Naive thymus-derived CD8-positive, alpha-beta T cell (primary cell): Measurements from ENCODE around the gene DGKG. TPM values are rescaled to one million over a fixed set of nuclear protein-coding genes. Genes with fewer than 3 reads are reported as not detected.

Source experiments
- ATAC-seq, 2 donors: fragments of 150-1000 bp; cut with Tn5 transposase in 1 of 2; sonication (Bioruptor Pico), chemical (Tn5 transposase) in 1 of 2; 1 replicate in 1 of 2; 2 replicates in 1 of 2; pipeline ENCODE4 v1.10.0; 2021; ENCODE audit warnings: mild to moderate bottlenecking in 2 of 2, moderate library complexity in 2 of 2
- POLR2A ChIA-PET: fragments of 350-600 bp; sonication (Branson Sonifier 250); formaldehyde crosslinking; loops from one replicate; lab custom pipeline; 2021; ENCODE audit warnings: antibody characterized with exemption; lab: Charles Lee
- DNase-seq, 10 donors: peaks; one replicate each; pipeline versions ENCODE4 v3.0.0 to v3.0.0-alpha.2; 2020 to 2022
- H3K27ac Mint-ChIP-seq, 10 donors: one replicate each; pipeline ENCODE4 v1.8.0; 2020 to 2022; ENCODE audit warnings: mild to moderate bottlenecking in 10 of 10, mixed read lengths in 10 of 10, moderate library complexity in 4 of 10, inconsistent platforms in 1 of 10
- H3K27me3 Mint-ChIP-seq, 5 donors: one replicate each; pipeline ENCODE4 v1.8.0; 2021 to 2022; ENCODE audit warnings: mixed read lengths in 5 of 5
- H3K36me3 Mint-ChIP-seq, 3 donors: one replicate each; pipeline ENCODE4 v1.8.0; 2020 to 2022; ENCODE audit warnings: mixed read lengths in 3 of 3, mild to moderate bottlenecking in 2 of 3, inconsistent platforms in 1 of 3
- H3K4me1 Mint-ChIP-seq, 4 donors: one replicate each; pipeline ENCODE4 v1.8.0; 2021 to 2022; ENCODE audit warnings: mixed read lengths in 4 of 4
- H3K4me3 Mint-ChIP-seq, 10 donors: one replicate each; pipeline ENCODE4 v1.8.0; 2020 to 2022; ENCODE audit warnings: mild to moderate bottlenecking in 10 of 10, mixed read lengths in 10 of 10, moderate library complexity in 6 of 10, inconsistent platforms in 1 of 10
- H3K9me3 Mint-ChIP-seq, 9 donors: one replicate each; pipeline ENCODE4 v1.8.0; 2020 to 2022; ENCODE audit warnings: mixed read lengths in 9 of 9, mild to moderate bottlenecking in 3 of 9, inconsistent platforms in 1 of 9, moderate library complexity in 1 of 9
- polyA plus RNA-seq, 3 donors: library from polyadenylated mRNA; unstranded; fragments of 300-500 nt; fragmentation: Illumina TruSeq; gene quantifications; one replicate each; pipeline ENCODE4 v1.2.3, GENCODE V29; 2021
- total RNA-seq, 8 experiments: library from RNA in 2 of 8; stranded (reverse) in 2 of 8; gene quantifications; one replicate each; pipeline ENCODE4 v1.2.3 and lab custom pipeline; 2021 to 2026

DGKG gene
- total and polyA plus RNA-seq, 5 experiments from 2014 or later = 0.11 to 1.5 TPM; not detected in 3

DNA sequence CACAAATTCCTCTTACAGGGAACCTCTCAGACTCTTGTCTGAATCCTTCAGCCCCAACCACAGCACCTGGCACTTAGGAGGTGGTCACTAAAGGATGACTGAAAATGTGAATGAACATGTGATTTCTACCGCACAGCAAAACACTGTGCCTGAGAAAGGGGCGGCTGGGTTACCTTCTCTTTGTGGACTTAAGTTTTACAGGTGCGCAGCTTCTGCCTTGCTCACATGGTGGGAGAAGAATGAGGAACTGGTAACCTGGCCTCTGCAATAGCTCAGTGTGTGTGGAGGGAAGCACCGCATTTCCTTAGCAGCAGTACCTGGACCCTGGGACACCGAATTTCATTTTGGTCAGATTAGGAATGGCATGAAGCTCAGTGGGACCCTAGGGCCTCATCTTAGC, 243.3 kb downstream of the DGKG start:
- Mint-ChIP-seq H3K27me3 (peaks cover 40 to 89% (median 67%) of the 10 kb centered on the region in 5 donors), H3K36me3 (no peaks in the 10 kb centered on the region), H3K9me3 (no peaks in the 10 kb centered on the region), H3K4me1 (no peaks in the 10 kb centered on the region), H3K4me3 (no peak overlapping the region), H3K27ac (no peak overlapping the region)
- POLR2A ChIA-PET = no interaction called here
- DNase-seq = no peak
- no peak for ATAC-seq

DNA sequence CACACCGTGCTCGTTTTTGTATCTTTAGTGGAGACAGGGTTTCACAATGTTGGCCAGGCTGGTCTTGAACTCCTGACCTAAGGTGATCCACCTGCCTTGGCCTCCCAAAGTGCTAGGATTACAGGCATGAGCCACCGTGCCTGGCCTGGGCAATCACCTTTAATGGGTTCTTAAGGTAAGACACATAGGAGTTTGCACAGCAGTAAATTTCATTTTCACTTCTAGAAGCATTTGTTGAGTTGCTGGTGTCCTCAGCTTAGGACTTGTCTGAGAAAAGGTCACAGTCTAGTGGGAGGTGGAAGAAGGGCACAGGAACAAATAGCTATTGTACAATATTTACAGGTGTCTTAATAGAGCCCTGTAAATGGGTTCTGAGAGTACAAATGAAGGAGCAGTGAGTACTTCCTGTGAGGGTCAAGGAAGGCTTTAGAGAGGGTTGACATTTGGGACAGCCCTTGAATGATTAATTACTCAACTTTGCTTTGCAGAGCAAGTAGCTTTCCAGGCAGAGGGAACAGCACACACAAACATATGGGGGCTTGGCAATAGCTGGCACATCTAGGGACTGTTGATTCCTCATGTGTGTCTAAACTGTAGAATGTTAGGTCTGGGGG, 244.4 kb downstream of the DGKG start:
- Mint-ChIP-seq H3K27ac (peak overlapping the region in 1 of 10 donors; percentile 45), H3K9me3 (no peaks in the 10 kb centered on the region), H3K4me1 (no peaks in the 10 kb centered on the region), H3K4me3 (no peak overlapping the region), H3K36me3 (no peaks in the 10 kb centered on the region), H3K27me3 (peaks cover 39 to 91% (median 68%) of the 10 kb centered on the region in 5 donors)
- POLR2A ChIA-PET = no interaction called here
- ATAC-seq = no peak
- DNase-seq = no peak

GRCh38 chr3:186115239-186115996, 246.6 kb downstream of the DGKG start:
- POLR2A ChIA-PET = no interaction called here
- peak overlapping the region in 1 of 10 donors; percentile 16 for H3K4me3 Mint-ChIP-seq
- peaks cover 6 to 9% (median 8%) of the 10 kb centered on the region in 4 donors for H3K4me1 Mint-ChIP-seq
- ATAC-seq = no peak
- no peaks in the 10 kb centered on the region for H3K9me3 Mint-ChIP-seq
- no peak overlapping the region for H3K27ac Mint-ChIP-seq
- DNase-seq = no peak
- no peaks in the 10 kb centered on the region for H3K36me3 Mint-ChIP-seq
- H3K27me3 Mint-ChIP-seq = peaks cover 55 to 98% (median 81%) of the 10 kb centered on the region in 5 donors

GRCh38 chr3:186110975-186111974, 250.8 kb downstream of the DGKG start:
- POLR2A ChIA-PET = no interaction called here
- Mint-ChIP-seq H3K4me3 (peak overlapping the region in 9 of 10 donors; percentile 40 to 96 (median 71)), H3K27ac (peak overlapping the region in 2 of 10 donors; percentile 19 to 23), H3K36me3 (peaks cover 0 to 4% (median 0%) of the 10 kb centered on the region in 3 donors), H3K4me1 (peaks cover 25 to 42% (median 33%) of the 10 kb centered on the region in 4 donors), H3K27me3 (peaks cover 52 to 99% (median 77%) of the 10 kb centered on the region in 5 donors), H3K9me3 (no peaks in the 10 kb centered on the region)
- no peak for DNase-seq
- ATAC-seq = no peak

DNA sequence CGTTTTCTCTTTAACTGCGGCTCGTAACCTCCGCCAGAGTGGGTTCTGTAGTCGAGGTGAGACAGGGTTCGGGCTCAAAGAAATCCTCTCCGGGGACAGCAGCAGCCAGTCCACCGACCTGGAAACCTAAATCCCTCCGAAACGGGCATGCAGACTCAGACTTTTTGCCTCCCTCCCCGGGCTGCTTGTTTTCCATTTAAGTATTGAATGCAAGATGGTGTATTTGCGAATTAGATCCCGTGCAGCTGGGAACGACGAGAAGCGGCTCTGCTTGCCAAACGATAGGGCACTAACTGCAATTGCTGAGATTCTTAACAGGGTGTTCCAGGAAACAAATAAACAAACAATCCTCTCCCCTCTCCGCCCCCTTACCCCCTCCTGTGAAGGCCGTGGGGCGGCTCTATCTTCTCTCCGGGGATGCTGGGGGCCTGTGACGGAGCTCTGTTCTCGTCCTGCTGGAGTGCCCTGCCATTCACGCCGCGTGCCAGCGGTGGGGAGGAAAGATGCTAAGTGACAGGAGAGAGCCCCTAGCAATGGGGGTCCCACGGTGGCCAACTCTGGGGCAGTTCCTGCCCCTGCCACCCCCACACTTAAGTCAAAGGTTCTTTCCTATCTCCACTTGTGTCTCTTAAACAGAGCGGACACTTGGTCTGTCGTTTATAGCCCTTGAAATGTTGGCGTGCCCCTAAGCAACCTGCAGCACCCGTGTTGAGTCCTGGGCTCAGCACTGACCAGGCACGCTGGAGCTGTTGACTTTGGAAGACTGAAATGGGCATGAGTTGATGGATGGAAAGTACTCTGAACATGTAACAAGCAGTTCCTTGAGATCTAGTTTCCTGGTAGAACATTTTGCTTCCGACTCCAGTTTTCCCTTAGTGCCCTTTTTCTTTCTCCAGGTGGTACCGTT, 251.9 kb downstream of the DGKG start:
- POLR2A ChIA-PET = no interaction called here
- peaks cover 50 to 99% (median 78%) of the 10 kb centered on the region in 5 donors for H3K27me3 Mint-ChIP-seq
- H3K4me3 Mint-ChIP-seq = peak overlapping the region; percentile 88 to 99 (median 94)
- DNase-seq (peak in 2 of 10 donors; percentile 17 to 20), ATAC-seq (no peak)
- no peaks in the 10 kb centered on the region for H3K9me3 Mint-ChIP-seq
- H3K36me3 Mint-ChIP-seq = peaks cover 0 to 4% (median 0%) of the 10 kb centered on the region in 3 donors
- H3K27ac Mint-ChIP-seq = peak overlapping the region in 1 of 10 donors; percentile 70
- peaks cover 25 to 42% (median 33%) of the 10 kb centered on the region in 4 donors for H3K4me1 Mint-ChIP-seq

DNA sequence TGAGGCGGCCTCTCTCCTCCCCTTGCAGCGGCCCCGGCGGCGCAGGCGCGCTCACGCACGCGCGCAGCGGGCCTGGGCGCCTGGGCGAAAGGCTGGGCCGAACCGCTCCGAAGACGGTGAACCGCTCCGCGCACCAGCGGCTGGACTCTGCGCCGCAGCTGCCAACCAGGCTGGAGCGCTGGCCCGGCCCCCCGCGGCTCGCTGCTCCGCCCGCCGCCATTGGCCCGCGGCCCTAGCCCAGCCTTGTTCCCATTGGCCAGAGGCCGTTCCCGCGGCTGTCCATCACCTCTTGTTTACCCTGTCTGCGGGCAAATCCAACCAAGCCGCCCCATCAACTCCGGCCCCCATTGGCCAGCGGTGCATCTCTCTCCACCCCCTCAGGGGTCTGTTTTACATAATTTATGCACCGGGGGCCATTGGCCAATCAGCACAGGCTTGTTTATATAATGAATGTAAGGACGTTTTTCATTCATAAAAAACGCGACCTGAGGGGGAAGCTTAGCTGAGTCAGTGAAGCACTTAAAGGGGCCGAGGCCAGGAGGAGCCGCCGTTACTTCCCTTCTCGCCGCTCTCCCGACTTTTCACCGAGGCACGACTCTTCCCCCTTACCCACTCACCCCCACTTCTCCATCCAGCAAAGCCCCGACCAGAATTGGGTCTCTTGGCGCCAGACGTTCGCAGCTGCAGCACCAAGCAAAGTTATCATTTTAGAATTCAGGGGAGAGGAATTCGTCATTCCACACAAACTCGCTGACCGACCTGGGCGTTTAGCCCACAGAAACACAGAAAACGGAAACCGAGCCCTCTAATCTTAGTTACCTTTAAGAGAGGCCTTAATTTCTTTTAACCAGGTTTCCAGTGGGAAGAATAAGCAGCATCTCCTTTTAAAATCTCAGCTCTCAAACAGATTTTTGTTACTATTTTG, 252.8 kb downstream of the DGKG start, which contains the start of gene ETV5:
TSS of gene ETV5 (minus strand) at position 149 of the 925 bp plus-strand sequence. CDS start 3,221 bp downstream, outside the sequence.
- Mint-ChIP-seq H3K4me3 (peak within 1 kb of the TSS; percentile 88 to 99 (median 94)), H3K27ac (peak within 1 kb of the TSS in 7 of 10 donors; percentile 22 to 87 (median 75)), H3K4me1 (peaks cover 25 to 42% (median 33%) of the 10 kb centered on the region in 4 donors), H3K9me3 (no peaks in the 10 kb centered on the region), H3K36me3 (peaks cover 0 to 4% (median 0%) of the 10 kb centered on the region in 3 donors), H3K27me3 (peaks cover 44 to 93% (median 77%) of the 10 kb centered on the region in 5 donors)
- ATAC-seq (peak; percentile 89 to 92), DNase-seq (peak; percentile 73 to 89 (median 84))
- POLR2A ChIA-PET = no interaction called here

- POLR2A ChIA-PET = interaction anchor here (0.9 kb wide), 1 partner anchor 76 kb away, joined by 6 read pairs; no protein-coding TSS in a partner anchor
- Mint-ChIP-seq H3K27ac (peak overlapping the region in 2 of 10 donors; percentile 57 to 76), H3K27me3 (peaks cover 46 to 92% (median 74%) of the 10 kb centered on the region in 5 donors), H3K36me3 (peaks cover 0 to 4% (median 0%) of the 10 kb centered on the region in 3 donors), H3K4me3 (peak overlapping the region; percentile 82 to 99 (median 92)), H3K9me3 (no peaks in the 10 kb centered on the region), H3K4me1 (peaks cover 25 to 42% (median 33%) of the 10 kb centered on the region in 4 donors)
- DNase-seq (peak in 7 of 10 donors; percentile 1 to 27 (median 20)), ATAC-seq (no peak)
Observed at GRCh38 chr3:186108106-186108940, 253.7 kb downstream of the DGKG start.

DNA sequence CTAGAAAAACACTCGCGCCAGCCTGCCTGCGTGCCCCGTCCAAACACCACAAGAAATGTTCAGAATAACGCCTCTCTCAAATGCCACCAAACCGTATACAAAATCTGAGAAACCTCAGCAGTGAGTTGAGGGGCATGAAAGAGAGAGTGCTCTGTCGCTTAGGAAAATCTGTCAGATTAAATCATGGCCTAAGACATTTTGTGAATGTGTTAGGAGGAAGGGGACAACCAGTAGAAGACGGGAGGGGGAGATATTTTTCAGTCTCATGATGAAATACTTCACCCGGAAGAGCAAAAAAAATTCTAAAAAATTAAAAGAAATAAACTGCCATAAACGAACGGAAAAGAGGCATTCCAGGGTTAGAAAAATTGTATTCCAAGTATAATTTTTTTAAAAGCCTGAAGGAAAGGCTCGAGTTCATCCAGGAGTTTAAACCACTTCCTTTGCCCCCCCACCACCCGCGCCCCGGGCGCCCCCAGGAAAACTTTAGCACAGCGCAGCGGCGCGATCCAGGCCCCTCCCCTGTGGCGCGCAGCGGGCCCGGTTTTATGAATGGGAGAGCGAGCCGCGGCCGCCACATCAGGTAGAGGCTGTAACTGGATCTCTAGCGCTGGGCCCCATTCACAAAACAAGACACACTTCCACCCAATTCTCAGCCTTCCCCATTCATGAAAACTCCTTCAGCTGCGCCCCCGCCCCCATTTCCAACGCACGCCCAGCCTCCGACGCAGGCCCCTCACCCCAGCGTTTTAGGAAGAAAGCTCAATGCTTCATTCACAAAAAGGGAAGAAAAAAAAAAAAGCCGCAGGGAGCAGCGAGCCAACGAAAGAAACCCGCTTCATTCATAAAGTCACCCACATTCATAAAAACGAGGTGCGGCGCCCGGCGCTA, 254.6 kb downstream of the DGKG start:
- H3K27ac Mint-ChIP-seq = peak overlapping the region in 3 of 10 donors; percentile 26 to 76 (median 57)
- POLR2A ChIA-PET = interaction anchor here (0.9 kb wide), 1 partner anchor 77 kb away, joined by 6 read pairs; no protein-coding TSS in a partner anchor
- peak overlapping the region; percentile 82 to 99 (median 88) for H3K4me3 Mint-ChIP-seq
- no peaks in the 10 kb centered on the region for H3K9me3 Mint-ChIP-seq
- peaks cover 0 to 4% (median 0%) of the 10 kb centered on the region in 3 donors for H3K36me3 Mint-ChIP-seq
- DNase-seq (peak; percentile 8 to 65 (median 41)), ATAC-seq (peak; percentile 19 to 36)
- H3K27me3 Mint-ChIP-seq = peaks cover 50 to 83% (median 71%) of the 10 kb centered on the region in 5 donors
- H3K4me1 Mint-ChIP-seq = peaks cover 25 to 42% (median 33%) of the 10 kb centered on the region in 4 donors

DNA sequence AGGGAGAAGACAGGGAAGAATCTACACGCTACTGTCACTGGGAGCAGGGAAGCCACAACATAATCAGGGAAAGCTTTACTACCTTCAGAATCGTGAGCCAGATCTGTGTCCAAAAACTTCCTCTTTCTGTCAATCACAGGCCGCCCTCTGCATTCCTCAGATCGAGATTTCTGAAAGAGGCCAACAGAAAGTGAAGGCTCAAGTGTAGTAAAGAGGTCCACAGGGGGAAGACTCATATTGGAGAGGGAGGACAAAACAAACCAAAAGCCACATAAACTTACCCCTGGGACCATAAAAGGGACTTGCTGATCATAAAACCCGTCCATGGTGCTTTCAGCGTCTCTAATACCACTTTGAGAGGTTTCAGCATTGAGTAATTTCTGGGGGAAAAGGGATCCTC, 256.5 kb downstream of the DGKG start:
- H3K4me1 Mint-ChIP-seq = peaks cover 19 to 35% (median 27%) of the 10 kb centered on the region in 4 donors
- peaks cover 35 to 73% (median 51%) of the 10 kb centered on the region in 5 donors for H3K27me3 Mint-ChIP-seq
- peaks cover 0 to 4% (median 0%) of the 10 kb centered on the region in 3 donors for H3K36me3 Mint-ChIP-seq
- no peak overlapping the region for H3K4me3 Mint-ChIP-seq
- no peak overlapping the region for H3K27ac Mint-ChIP-seq
- POLR2A ChIA-PET = no interaction called here
- no peaks in the 10 kb centered on the region for H3K9me3 Mint-ChIP-seq
- DNase-seq (no peak), ATAC-seq (no peak)
